ENCODE data around the gene JMJD1C. TPM values are rescaled to one million over a fixed set of nuclear protein-coding genes. Genes with fewer than 3 reads are reported as not detected.

JMJD1C gene
- total RNA-seq, 2 donors from 2014 or later = 68.7 to 74.5 TPM

GRCh38 chr10:63229161-63229560 is 236.6 kb downstream of the JMJD1C start:
- ATAC-seq (replicated peaks) = no peak
- Mint-ChIP-seq H3K9me3 (peaks cover 3% of the 10 kb centered on the region), H3K27me3 (no peaks in the 10 kb centered on the region), H3K4me3 (no peak overlapping the region), H3K4me1 (peaks cover 23% of the 10 kb centered on the region), H3K36me3 (ENCODE audit: low read depth) (peaks cover 14% of the 10 kb centered on the region), H3K27ac (no peak overlapping the region)

GRCh38 chr10:63228237-63228636 is 237.5 kb downstream of the JMJD1C start:
- Mint-ChIP-seq H3K4me1 (peaks cover 23% of the 10 kb centered on the region), H3K4me3 (peak overlapping the region; percentile 79), H3K27me3 (no peaks in the 10 kb centered on the region), H3K9me3 (peaks cover 3% of the 10 kb centered on the region), H3K36me3 (ENCODE audit: low read depth) (peaks cover 14% of the 10 kb centered on the region), H3K27ac (no peak overlapping the region)
- ATAC-seq (replicated peaks) = no peak

GRCh38 chr10:63227207-63227895 is 238.4 kb downstream of the JMJD1C start:
- Mint-ChIP-seq H3K4me1 (peaks cover 25% of the 10 kb centered on the region), H3K4me3 (peak overlapping the region; percentile 79), H3K36me3 (ENCODE audit: low read depth) (peaks cover 18% of the 10 kb centered on the region), H3K27ac (peak overlapping the region; percentile 93), H3K9me3 (peaks cover 3% of the 10 kb centered on the region), H3K27me3 (no peaks in the 10 kb centered on the region)
- ATAC-seq (replicated peaks) = peak; percentile 66

- no peaks in the 10 kb centered on the region for H3K27me3 Mint-ChIP-seq
- peaks cover 23% of the 10 kb centered on the region for H3K36me3 Mint-ChIP-seq (ENCODE audit: low read depth)
- H3K9me3 Mint-ChIP-seq = peaks cover 3% of the 10 kb centered on the region
- no peak overlapping the region for H3K27ac Mint-ChIP-seq
- H3K4me3 Mint-ChIP-seq = no peak overlapping the region
- peaks cover 39% of the 10 kb centered on the region for H3K4me1 Mint-ChIP-seq
- no peak for ATAC-seq (replicated peaks)
Observed at GRCh38 chr10:63224241-63224640, 241.5 kb downstream of the JMJD1C start.

GRCh38 chr10:63221950-63222349 is 243.8 kb downstream of the JMJD1C start:
- H3K9me3 Mint-ChIP-seq = peaks cover 3% of the 10 kb centered on the region
- H3K36me3 Mint-ChIP-seq (ENCODE audit: low read depth) = peaks cover 28% of the 10 kb centered on the region
- H3K27ac Mint-ChIP-seq = peak overlapping the region; percentile 22
- ATAC-seq (replicated peaks) = peak; percentile 15
- no peaks in the 10 kb centered on the region for H3K27me3 Mint-ChIP-seq
- H3K4me1 Mint-ChIP-seq = peaks cover 43% of the 10 kb centered on the region
- peak overlapping the region; percentile 44 for H3K4me3 Mint-ChIP-seq

GRCh38 chr10:63219749-63220148 is 246.0 kb downstream of the JMJD1C start:
- Mint-ChIP-seq H3K4me3 (peak overlapping the region; percentile 41), H3K36me3 (ENCODE audit: low read depth) (peaks cover 43% of the 10 kb centered on the region), H3K4me1 (peaks cover 38% of the 10 kb centered on the region), H3K27me3 (no peaks in the 10 kb centered on the region), H3K27ac (peak overlapping the region; percentile 54), H3K9me3 (no peaks in the 10 kb centered on the region)
- ATAC-seq (replicated peaks) = no peak

- Mint-ChIP-seq H3K4me1 (peaks cover 45% of the 10 kb centered on the region), H3K27ac (peak overlapping the region; percentile 84), H3K27me3 (no peaks in the 10 kb centered on the region), H3K9me3 (no peaks in the 10 kb centered on the region), H3K36me3 (ENCODE audit: low read depth) (peaks cover 57% of the 10 kb centered on the region), H3K4me3 (peak overlapping the region; percentile 60)
- peak; percentile 90 for ATAC-seq (replicated peaks)
Observed at GRCh38 chr10:63217120-63217605, 248.6 kb downstream of the JMJD1C start.

- Mint-ChIP-seq H3K4me1 (peaks cover 35% of the 10 kb centered on the region), H3K27me3 (no peaks in the 10 kb centered on the region), H3K4me3 (no peak overlapping the region), H3K9me3 (no peaks in the 10 kb centered on the region), H3K27ac (peak overlapping the region; percentile 53), H3K36me3 (ENCODE audit: low read depth) (peaks cover 73% of the 10 kb centered on the region)
- ATAC-seq (replicated peaks) = no peak
Observed at GRCh38 chr10:63214571-63214970, 251.2 kb downstream of the JMJD1C start.

GRCh38 chr10:63213489-63213888 is 252.3 kb downstream of the JMJD1C start:
- Mint-ChIP-seq H3K27ac (peak overlapping the region; percentile 25), H3K4me3 (no peak overlapping the region), H3K36me3 (ENCODE audit: low read depth) (peaks cover 81% of the 10 kb centered on the region), H3K4me1 (peaks cover 31% of the 10 kb centered on the region), H3K27me3 (no peaks in the 10 kb centered on the region), H3K9me3 (no peaks in the 10 kb centered on the region)
- ATAC-seq (replicated peaks) = no peak

- peaks cover 90% of the 10 kb centered on the region for H3K36me3 Mint-ChIP-seq (ENCODE audit: low read depth)
- H3K27me3 Mint-ChIP-seq = no peaks in the 10 kb centered on the region
- peaks cover 44% of the 10 kb centered on the region for H3K4me1 Mint-ChIP-seq
- no peaks in the 10 kb centered on the region for H3K9me3 Mint-ChIP-seq
- peak; percentile 80 for ATAC-seq (replicated peaks)
- H3K27ac Mint-ChIP-seq = peak overlapping the region; percentile 53
- H3K4me3 Mint-ChIP-seq = peak overlapping the region; percentile 21
Observed at GRCh38 chr10:63210611-63211196, 255.1 kb downstream of the JMJD1C start.

GRCh38 chr10:63209705-63210104 is 256.1 kb downstream of the JMJD1C start:
- no peaks in the 10 kb centered on the region for H3K9me3 Mint-ChIP-seq
- H3K27me3 Mint-ChIP-seq = no peaks in the 10 kb centered on the region
- H3K27ac Mint-ChIP-seq = no peak overlapping the region
- H3K4me3 Mint-ChIP-seq = no peak overlapping the region
- no peak for ATAC-seq (replicated peaks)
- peaks cover 45% of the 10 kb centered on the region for H3K4me1 Mint-ChIP-seq
- H3K36me3 Mint-ChIP-seq (ENCODE audit: low read depth) = peaks cover 90% of the 10 kb centered on the region

GRCh38 chr10:63208986-63209385 is 256.8 kb downstream of the JMJD1C start:
- no peak for ATAC-seq (replicated peaks)
- H3K4me3 Mint-ChIP-seq = no peak overlapping the region
- peaks cover 45% of the 10 kb centered on the region for H3K4me1 Mint-ChIP-seq
- H3K9me3 Mint-ChIP-seq = no peaks in the 10 kb centered on the region
- no peaks in the 10 kb centered on the region for H3K27me3 Mint-ChIP-seq
- H3K36me3 Mint-ChIP-seq (ENCODE audit: low read depth) = peaks cover 90% of the 10 kb centered on the region
- H3K27ac Mint-ChIP-seq = no peak overlapping the region

GRCh38 chr10:63206997-63207811 is 258.6 kb downstream of the JMJD1C start:
- ATAC-seq (replicated peaks) = peak; percentile 50
- Mint-ChIP-seq H3K27me3 (no peaks in the 10 kb centered on the region), H3K27ac (peak overlapping the region; percentile 74), H3K4me3 (peak overlapping the region; percentile 67), H3K36me3 (ENCODE audit: low read depth) (peaks cover 86% of the 10 kb centered on the region), H3K4me1 (peaks cover 39% of the 10 kb centered on the region), H3K9me3 (no peaks in the 10 kb centered on the region)

- no peaks in the 10 kb centered on the region for H3K27me3 Mint-ChIP-seq
- peak overlapping the region; percentile 74 for H3K27ac Mint-ChIP-seq
- peaks cover 34% of the 10 kb centered on the region for H3K4me1 Mint-ChIP-seq
- peaks cover 86% of the 10 kb centered on the region for H3K36me3 Mint-ChIP-seq (ENCODE audit: low read depth)
- no peak for ATAC-seq (replicated peaks)
- no peaks in the 10 kb centered on the region for H3K9me3 Mint-ChIP-seq
- peak overlapping the region; percentile 67 for H3K4me3 Mint-ChIP-seq
Observed at GRCh38 chr10:63206576-63206975, 259.2 kb downstream of the JMJD1C start.

Data from activated T-helper 17 cell treated with anti-CD3 and anti-CD28 coated beads, Interleukin-2, amount 50 U/mL, for 72 hours (primary cell).